OCI-LY3 (cell line): ENCODE measurements around the gene TM9SF3.

ENCODE experiments used
- CTCF ChIP-seq: fragments of 200-600, 300-600 bp; sonication (generic); IDR thresholded peaks from 2 replicates; pipeline ENCODE4 v1.5.1; 2014; ENCODE audit warnings: antibody characterized with exemption, low read length, low read depth
- EZH2phosphoT487 ChIP-seq: fragments of 200-600 bp; shearing (Covaris generic); IDR thresholded peaks from 2 replicates; pipeline ENCODE4 v1.6.1; 2018; ENCODE audit warnings: antibody characterized with exemption, mixed run types, low read depth

DNA sequence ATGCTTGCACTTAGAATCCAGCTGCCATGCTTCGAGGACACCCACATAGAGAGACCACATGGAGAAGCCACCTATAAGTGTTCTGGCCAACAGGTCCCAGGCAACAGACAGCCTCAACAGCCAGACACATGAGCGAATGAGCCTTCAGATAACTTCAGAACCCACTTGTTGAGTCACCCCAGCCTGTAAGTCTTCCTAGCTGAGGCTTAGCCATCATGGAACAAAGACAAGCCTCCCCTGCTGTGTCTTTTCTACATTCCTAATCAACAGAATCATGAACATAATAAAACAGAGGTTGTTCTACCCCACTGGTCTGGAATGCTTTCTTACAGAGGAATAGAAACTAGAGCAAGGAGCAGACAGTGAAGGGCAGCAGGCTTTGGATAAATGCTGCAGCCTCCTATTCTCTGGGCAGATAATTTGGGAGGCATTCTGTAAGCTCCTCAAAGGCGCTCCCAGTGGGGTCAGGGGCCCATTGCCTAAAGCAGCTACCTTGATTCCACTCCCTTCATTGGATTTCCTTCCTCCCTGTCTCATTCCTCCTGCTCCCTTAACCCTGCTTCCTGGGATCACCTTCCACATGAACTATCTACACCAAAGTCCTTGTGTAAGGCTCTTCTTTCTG is 77.7 kb downstream of the TM9SF3 start:
- TF ChIP-seq EZH2phosphoT487 (no peak), CTCF (no peak)
